GM23338 (cell line): ENCODE measurements around the gene SELENOK. TPM values are rescaled to one million over a fixed set of nuclear protein-coding genes. Genes with fewer than 3 reads are reported as not detected.

ENCODE experiments used
- ATAC-seq: fragments of 200-7000 bp; cut with Tn5 transposase; 3 replicates; pipeline ENCODE4 v1.9.1; 2020
- DNase-seq: peaks from one replicate; pipeline ENCODE4 v3.0.0-alpha.2; 2015; ENCODE audit warnings: low spot score
- H2AFZ ChIP-seq: fragments of 200-600 bp; sonication (generic); 2 replicates; pipeline ENCODE4 v1.8.0; 2016; ENCODE audit warnings: antibody characterized with exemption, mild to moderate bottlenecking, moderate library complexity
- H3F3A ChIP-seq: fragments of 200-600 bp; sonication (generic); replicated peaks from 2 replicates; pipeline ENCODE4 v1.8.0; 2017; ENCODE audit warnings: antibody characterized with exemption, mixed run types, low read depth
- H3K27ac ChIP-seq: fragments of 200-600 bp; sonication (generic); 2 replicates; pipeline ENCODE4 v1.6.1; 2016; ENCODE audit warnings: low read depth
- H3K27me3 ChIP-seq: fragments of 200-600 bp; sonication (generic); 2 replicates; pipeline ENCODE4 v1.8.0; 2016; ENCODE audit warnings: mild to moderate bottlenecking, mixed run types, moderate library complexity; ENCODE audit not compliant: insufficient read depth
- H3K36me3 ChIP-seq: fragments of 200-600 bp; sonication (generic); 2 replicates; pipeline ENCODE4 v1.8.0; 2016; ENCODE audit warnings: mild to moderate bottlenecking; ENCODE audit not compliant: insufficient read depth
- H3K4me1 ChIP-seq: fragments of 200-600 bp; sonication (generic); 2 replicates; pipeline ENCODE4 v1.8.0; 2016; ENCODE audit warnings: mild to moderate bottlenecking, moderate library complexity; ENCODE audit not compliant: insufficient read depth
- H3K4me2 ChIP-seq: fragments of 200-600 bp; sonication (generic); 2 replicates; pipeline ENCODE4 v1.7.1; 2017; ENCODE audit warnings: mixed run types
- H3K4me3 ChIP-seq: fragments of 200-600 bp; sonication (generic); 2 replicates; pipeline ENCODE4 v1.6.1; 2016; ENCODE audit warnings: mixed run types
- H3K79me2 ChIP-seq: fragments of 200-600 bp; sonication (generic); replicated peaks from 2 replicates; pipeline ENCODE4 v1.8.0; 2017; ENCODE audit warnings: mild to moderate bottlenecking; ENCODE audit not compliant: insufficient read depth
- H3K9me2 ChIP-seq: fragments of 200-600 bp; sonication (generic); 2 replicates; pipeline ENCODE4 v1.8.0; 2017; ENCODE audit not compliant: insufficient read depth
- H4K20me1 ChIP-seq: fragments of 200-600 bp; sonication (generic); replicated peaks from 2 replicates; pipeline ENCODE4 v1.8.0; 2017; ENCODE audit warnings: mild to moderate bottlenecking; ENCODE audit not compliant: insufficient read depth
- H3K27ac Mint-ChIP-seq: 2 replicates; pipeline ENCODE4 v1.8.0; 2020; ENCODE audit warnings: inconsistent platforms, mild to moderate bottlenecking, moderate library complexity, mixed read lengths
- H3K27me3 Mint-ChIP-seq: 3 replicates; pipeline ENCODE4 v1.8.0; 2022; ENCODE audit warnings: low read depth, mild to moderate bottlenecking, moderate library complexity, mixed read lengths, inconsistent platforms; ENCODE audit not compliant: insufficient read depth, poor library complexity
- H3K36me3 Mint-ChIP-seq: 3 replicates; pipeline ENCODE4 v1.8.0; 2021; ENCODE audit warnings: low read depth, mild to moderate bottlenecking, inconsistent platforms, moderate library complexity, mixed read lengths
- H3K4me1 Mint-ChIP-seq: 3 replicates; pipeline ENCODE4 v1.8.0; 2020; ENCODE audit warnings: mild to moderate bottlenecking, inconsistent platforms, mixed read lengths
- H3K4me3 Mint-ChIP-seq: 3 replicates; pipeline ENCODE4 v1.8.0; 2021; ENCODE audit warnings: moderate library complexity, mild to moderate bottlenecking, inconsistent platforms, mixed read lengths
- H3K9me3 Mint-ChIP-seq: 3 replicates; pipeline ENCODE4 v1.8.0; 2020; ENCODE audit warnings: moderate library complexity, mild to moderate bottlenecking, inconsistent platforms, mixed read lengths
- CREB1 ChIP-seq: fragments of 250-450 bp; sonication (Bioruptor Pico); IDR thresholded peaks from 2 replicates; pipeline ENCODE4 v1.5.0; 2020; ENCODE audit warnings: low read depth, mild to moderate bottlenecking, moderate library complexity
- CTCF ChIP-seq, 2 experiments: fragments of 200-600 bp in 1 of 2; sonication (generic) in 1 of 2; conservative IDR thresholded peaks; 2 replicates each; pipeline versions ENCODE4 v1.5.1 to v1.6.1; 2016 to 2017; ENCODE audit warnings: antibody characterized with exemption in 2 of 2, low read depth in 2 of 2, mild to moderate bottlenecking in 2 of 2, moderate library complexity in 1 of 2
- ETS1 ChIP-seq: IDR thresholded peaks from 2 replicates; pipeline ENCODE4 v1.6.1; 2016; ENCODE audit warnings: antibody characterized with exemption
- EZH2 ChIP-seq: fragments of 200-600 bp; sonication (generic); IDR thresholded peaks from one replicate; pipeline ENCODE4 v1.8.0; 2017; ENCODE audit warnings: antibody characterized with exemption, mild to moderate bottlenecking, low read depth; ENCODE audit not compliant: unreplicated experiment
- EZH2phosphoT487 ChIP-seq: fragments of 200-600 bp; sonication (generic); IDR thresholded peaks from one replicate; pipeline ENCODE4 v1.8.1; 2018; ENCODE audit warnings: antibody characterized with exemption; ENCODE audit not compliant: unreplicated experiment
- JUNB ChIP-seq: IDR thresholded peaks from one replicate; pipeline ENCODE4 v1.6.1; 2016; ENCODE audit warnings: antibody characterized with exemption; ENCODE audit not compliant: unreplicated experiment
- NANOG ChIP-seq: IDR thresholded peaks from 2 replicates; pipeline ENCODE4 v1.6.1; 2016; ENCODE audit warnings: antibody characterized with exemption, borderline replicate concordance
- POLR2AphosphoS5 ChIP-seq: IDR thresholded peaks from 2 replicates; pipeline ENCODE4 v1.6.1; 2016; ENCODE audit warnings: antibody characterized with exemption, low read depth
- REST ChIP-seq: IDR thresholded peaks from one replicate; pipeline ENCODE4 v1.6.1; 2018; ENCODE audit warnings: antibody characterized with exemption; ENCODE audit not compliant: unreplicated experiment
- STAT1 ChIP-seq: IDR thresholded peaks from one replicate; pipeline ENCODE4 v1.6.1; 2016; ENCODE audit warnings: antibody characterized with exemption; ENCODE audit not compliant: unreplicated experiment
- ZNF114 ChIP-seq: fragments of 250-450 bp; sonication (Bioruptor Pico); IDR thresholded peaks from 2 replicates; pipeline ENCODE4 v1.5.0; 2020; ENCODE audit warnings: mild to moderate bottlenecking, moderate library complexity
- ZNF331 ChIP-seq: fragments of 250-450 bp; sonication (Bioruptor Pico); IDR thresholded peaks from 2 replicates; pipeline ENCODE4 v1.5.0; 2020; ENCODE audit warnings: low read depth, mild to moderate bottlenecking, moderate library complexity
- ZNF462 ChIP-seq: fragments of 250-450 bp; sonication (Bioruptor Pico); IDR thresholded peaks from 2 replicates; pipeline ENCODE4 v1.5.0; 2020; ENCODE audit warnings: mild to moderate bottlenecking, moderate library complexity
- polyA plus RNA-seq: library from polyadenylated mRNA; unstranded; fragments of >200 nt; fragmentation: Nextera tagmentation; extraction: Ambion mirVana; gene quantifications from 2 replicates; pipeline ENCODE4 v1.2.1, GENCODE V29; 2016
- total RNA-seq: library from RNA; depleted of rRNA; stranded (reverse); fragments of >200 nt; shearing (Covaris generic); gene quantifications from 2 replicates; pipeline ENCODE4 v1.2.3, GENCODE V29; 2014

The SELENOK gene
- total and polyA plus RNA-seq, 2 experiments from 2014 or later: 21.4 to 168 TPM

GRCh38 chr3:53849916-53850315, 41.7 kb downstream of the SELENOK start:
- H3K27me3 Mint-ChIP-seq: peaks cover 15% of the 10 kb centered on the region
- peaks cover 3% of the 10 kb centered on the region; the same call in 2 of the 3 replicates for H3K4me1 Mint-ChIP-seq
- Histone ChIP-seq H3K9me2 (no peaks in the 10 kb centered on the region), H3K36me3 (no peaks in the 10 kb centered on the region), H3K4me3 (no peak overlapping the region), H4K20me1 (no peaks in the 10 kb centered on the region; the same call in 1 of the 2 replicates), H3K79me2 (peaks cover 2% of the 10 kb centered on the region; the same call in 1 of the 2 replicates), H3K27me3 (peaks cover 20% of the 10 kb centered on the region), H3K27ac (no peak overlapping the region), H2AFZ (no peak overlapping the region), H3K4me1 (peaks cover 6% of the 10 kb centered on the region; the same call in 1 of the 2 replicates), H3K4me2 (no peak overlapping the region), H3F3A (0 out of 2 replicates have a peak, but pooled peaks cover 5% of the 10 kb centered on the region)
- DNase-seq: no peak
- no peak for ATAC-seq
- TF ChIP-seq CTCF (conservative IDR thresholded peaks at IDR 0.05; ENCODE audit: low read depth in 2 of 2) (no peak), ZNF462 (CRISPR knock-in tag) (no peak), REST (no peak), POLR2AphosphoS5 (no peak), NANOG (no peak), CREB1 (no peak), ZNF331 (CRISPR knock-in tag) (no peak), STAT1 (no peak), ZNF114 (CRISPR knock-in tag) (no peak), ETS1 (no peak), EZH2phosphoT487 (no peak), JUNB (no peak), EZH2 (no peak)
- no peaks in the 10 kb centered on the region for H3K36me3 Mint-ChIP-seq
- H3K27ac Mint-ChIP-seq: no peak overlapping the region
- no peak overlapping the region for H3K4me3 Mint-ChIP-seq
- H3K9me3 Mint-ChIP-seq: no peaks in the 10 kb centered on the region
